Measurements from ENCODE around the gene MOSMO.
"Not testable (repeated sequence)": the region's sequence is repeated elsewhere in the genome, so short reads cannot be mapped to it uniquely, and the experiment has no call there.

MOSMO gene

DNA sequence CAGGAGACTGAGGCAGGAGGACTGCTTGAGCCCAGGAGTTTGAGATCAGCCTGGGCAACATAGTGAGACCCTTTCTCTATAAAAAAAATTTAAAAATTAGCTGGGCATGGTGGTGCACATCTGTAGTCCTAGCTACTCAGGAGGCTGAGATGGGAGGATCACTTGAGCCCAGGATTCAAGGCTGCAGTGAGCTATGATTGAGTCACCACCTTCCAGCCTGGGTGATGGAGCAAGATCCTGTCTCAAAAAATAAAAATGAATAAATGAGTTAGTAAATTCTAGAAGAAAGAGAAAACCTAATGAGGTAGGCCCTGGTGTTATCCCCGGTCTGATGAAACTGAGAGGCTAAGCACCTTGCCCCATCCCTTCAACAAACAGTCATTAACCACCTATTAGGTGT, 5.9 kb upstream of the MOSMO start:
- DNase-seq: not testable (repeated sequence)

DNA sequence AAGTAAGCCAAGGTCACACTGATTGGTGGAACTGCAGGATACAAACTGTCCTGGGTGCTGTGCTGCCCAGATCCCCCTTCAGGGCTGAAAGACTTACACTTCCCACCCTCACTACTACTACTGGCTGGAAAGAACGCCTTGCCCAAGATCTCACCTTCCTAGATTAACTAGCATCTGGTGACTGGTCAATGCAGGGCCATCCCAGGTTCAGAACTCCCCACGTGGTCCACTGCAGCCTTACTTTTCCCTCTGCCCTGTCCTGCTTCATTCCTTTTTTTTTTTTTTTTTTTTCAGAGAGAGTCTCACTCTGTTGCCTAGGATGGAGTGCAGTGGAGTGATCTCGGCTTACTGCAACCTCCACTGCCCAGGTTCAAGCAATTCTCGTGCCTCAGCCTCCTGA, 4.7 kb upstream of the MOSMO start:
- DNase-seq: no peak

DNA sequence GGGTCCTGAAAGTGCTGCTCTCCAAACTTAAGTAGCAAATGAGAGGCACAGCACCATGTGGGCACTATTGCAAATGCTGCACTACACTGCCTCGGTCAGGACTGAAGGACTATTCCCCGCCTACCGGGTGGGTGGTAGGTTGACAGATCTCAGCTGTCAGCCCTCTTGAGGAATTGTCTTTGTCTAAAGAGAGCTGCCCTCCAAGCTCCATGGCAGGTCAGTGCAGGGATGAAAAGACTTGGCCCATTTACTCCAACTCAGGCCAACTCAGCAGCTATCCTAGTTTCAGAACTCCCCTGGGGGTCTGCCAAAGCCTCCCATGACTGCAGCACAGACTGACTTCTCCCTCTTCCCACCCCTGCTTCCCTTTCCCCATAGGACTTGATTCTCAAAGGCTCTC, 3.6 kb upstream of the MOSMO start:
- DNase-seq: peak in 20 of 51 donors; percentile 3 to 59 (median 19)

DNA sequence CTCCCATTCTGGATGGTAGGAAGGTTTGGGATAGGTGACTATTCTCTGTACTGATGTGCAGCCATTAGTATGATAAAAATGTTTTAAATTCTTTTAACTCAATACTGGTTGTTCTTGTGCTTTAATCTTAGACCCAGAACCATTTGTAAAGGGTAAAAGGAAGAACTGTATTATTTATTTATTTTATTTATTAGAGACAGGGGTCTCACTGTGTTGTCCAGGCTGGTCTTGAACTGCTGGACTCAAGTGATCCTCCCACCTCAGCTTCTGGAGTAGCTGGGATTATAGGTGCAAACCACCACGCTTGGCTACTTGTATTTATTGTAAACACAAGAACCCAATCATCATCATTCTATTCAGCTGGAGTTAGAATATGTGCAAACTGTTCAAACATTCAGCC, 2.2 kb upstream of the MOSMO start:
- no peak for DNase-seq

DNA sequence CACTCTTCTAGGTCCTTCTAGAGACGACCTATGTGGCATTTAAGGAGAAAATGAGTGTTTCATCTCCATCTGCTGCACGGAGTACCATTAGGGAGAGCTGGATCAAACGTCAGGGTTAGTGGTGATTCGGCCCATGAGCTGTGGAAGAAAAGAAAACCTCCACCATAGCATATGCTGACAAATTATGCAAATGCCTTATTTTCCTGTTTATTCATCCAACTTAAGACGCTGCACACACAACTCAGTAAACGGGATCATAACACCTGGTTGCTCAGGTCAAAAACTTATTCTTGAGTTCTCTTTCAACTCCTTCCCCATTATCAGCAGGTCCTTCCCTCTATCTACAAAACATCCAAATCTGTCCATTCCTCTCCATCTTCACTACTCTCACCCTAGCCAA, 1.3 kb upstream of the MOSMO start:
- no peak for DNase-seq

DNA sequence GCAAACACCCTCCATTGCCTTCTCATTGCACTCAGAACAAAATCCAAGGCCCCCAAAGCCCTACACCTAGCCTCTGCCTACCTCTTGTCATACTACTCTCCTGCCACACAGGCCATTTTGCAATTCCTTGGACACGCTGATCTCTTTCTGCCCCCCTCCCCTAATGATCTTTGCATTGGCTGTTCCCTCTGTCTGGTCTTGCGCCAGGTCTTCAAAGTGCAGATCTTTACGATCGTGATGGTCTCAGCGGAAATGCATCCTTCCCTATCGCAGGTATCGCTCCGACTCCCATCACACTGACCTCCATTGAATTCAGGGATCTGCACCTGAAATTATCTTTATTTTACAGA, 777 bp upstream of the MOSMO start:
- DNase-seq: peak in 1 of 51 donors; percentile 42

DNA sequence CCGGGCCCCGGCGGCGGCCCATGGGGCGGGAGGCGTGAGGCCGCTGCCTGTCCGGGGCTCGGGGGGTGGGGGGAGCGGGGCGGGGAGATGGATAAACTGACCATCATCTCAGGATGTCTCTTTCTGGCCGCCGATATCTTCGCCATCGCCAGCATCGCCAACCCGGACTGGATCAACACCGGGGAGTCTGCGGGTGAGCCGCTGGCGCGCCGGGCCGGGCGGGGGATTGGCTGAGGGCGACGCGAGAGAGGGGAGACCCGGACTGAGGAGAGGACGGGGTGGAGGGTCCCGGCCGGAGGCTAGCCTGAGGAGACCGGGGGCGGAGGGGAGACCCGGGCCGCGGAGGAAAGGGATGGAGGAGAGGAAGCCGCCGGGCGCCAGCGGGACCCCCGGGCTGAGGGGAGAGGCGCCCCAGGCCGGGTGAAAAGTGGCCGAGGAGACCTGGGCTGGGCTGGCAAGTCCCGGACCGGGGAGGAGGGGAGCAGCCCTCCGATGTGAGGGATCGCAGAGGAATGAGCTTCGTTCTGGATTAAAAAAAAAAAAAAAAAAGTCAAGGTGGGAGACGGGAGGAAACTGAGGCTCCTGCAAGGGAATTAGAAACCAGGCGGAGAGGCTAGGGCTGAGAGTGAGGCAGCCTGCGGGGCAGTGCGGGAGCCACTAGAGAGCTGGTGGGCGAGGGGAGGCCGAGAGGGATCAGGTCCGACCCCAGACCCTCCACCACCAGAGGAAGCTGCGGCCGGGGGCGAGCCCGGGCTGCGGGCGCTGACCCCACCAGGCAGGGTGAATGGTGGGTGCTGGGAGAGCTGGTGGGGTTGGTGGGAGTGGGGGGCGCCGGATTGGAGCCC, 526 bp downstream of the MOSMO start:
- peak in 23 of 51 donors; percentile 16 to 71 (median 39) for DNase-seq

DNA sequence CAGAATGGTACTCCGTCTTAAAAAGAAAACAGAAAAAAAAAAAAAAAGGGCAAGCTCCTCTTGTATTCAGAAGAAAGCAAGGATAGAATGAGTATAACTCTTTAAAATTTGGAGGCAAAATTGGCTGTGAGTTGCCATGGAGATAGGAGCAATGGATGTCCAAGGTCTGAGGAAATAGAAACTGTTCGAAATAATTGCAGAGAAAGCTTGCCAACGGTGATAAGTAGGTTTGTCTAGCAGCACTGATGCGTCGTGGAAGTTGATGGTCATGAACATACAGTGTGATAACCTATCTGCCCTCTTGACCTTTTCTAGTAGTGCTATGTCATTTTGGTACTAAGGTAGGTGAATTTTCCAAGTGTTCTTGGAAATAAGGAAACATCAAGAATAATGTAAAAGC, 3.0 kb downstream of the MOSMO start:
- DNase-seq: no peak

DNA sequence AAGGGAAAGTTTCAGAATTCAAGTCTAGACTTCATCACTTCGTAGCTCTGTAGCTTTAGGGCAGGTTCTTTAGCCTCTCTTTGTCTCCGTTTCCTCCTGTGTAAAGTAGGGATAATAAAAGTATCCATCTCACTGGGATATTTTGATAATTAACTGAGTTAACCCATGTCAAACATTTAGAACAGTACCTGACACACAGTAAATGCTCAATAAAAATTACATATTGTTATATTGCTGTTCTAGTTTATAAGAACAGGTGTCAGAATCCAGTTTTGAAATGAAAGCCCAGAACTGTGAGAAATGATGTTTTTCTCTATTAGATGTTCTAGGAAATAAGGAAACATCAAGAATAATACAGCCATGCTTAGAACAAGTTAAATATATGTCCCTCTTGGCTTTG, 4.3 kb downstream of the MOSMO start:
- no peak for DNase-seq

DNA sequence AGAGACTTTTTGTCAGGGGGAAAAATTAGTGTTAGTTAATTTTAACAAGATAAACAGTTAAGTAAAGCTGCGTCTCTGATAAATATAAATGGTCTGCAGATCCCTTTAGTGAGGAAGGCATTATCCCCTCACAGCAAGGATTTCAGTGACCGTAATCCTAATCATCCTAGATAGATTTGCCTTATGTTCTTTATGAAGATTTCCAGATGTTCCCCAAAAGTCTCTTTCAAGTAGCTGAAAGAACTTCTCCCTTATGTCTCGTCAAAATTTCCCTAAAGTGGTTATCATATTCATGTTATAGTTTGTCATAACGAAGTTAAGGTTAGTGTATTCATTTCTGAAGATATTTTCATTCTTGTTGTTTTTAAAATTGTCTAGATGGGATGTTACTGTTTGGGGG, 5.6 kb downstream of the MOSMO start:
- no peak for DNase-seq

DNA sequence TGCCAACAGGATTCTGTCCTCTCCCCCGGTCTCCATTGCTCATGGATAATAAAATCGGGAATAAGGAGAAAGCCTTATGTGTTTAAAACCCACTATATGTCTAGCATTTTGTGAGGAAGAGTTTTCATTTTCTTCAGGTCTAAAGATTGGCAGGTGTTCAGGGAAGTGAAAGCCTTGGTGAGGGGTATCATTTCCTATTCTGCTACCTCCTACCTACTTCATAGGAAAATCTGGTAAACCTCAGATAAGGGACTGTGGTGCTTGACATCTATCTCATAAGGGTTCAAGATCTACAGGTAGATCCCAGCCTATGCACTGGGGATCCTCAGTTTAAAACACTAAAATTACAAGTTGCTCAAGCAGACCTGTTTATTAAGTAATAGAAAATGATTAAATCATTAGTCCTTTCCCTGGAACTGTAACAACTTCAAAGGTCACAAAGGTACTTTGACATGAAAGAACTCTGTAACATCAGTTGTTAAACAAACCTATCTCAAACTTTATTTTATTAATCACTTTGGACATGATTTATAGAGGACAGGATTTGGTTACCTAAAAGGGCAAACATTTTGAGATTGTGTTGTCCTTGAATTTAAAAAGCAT, 6.5 kb downstream of the MOSMO start:
- DNase-seq: no peak

DNA sequence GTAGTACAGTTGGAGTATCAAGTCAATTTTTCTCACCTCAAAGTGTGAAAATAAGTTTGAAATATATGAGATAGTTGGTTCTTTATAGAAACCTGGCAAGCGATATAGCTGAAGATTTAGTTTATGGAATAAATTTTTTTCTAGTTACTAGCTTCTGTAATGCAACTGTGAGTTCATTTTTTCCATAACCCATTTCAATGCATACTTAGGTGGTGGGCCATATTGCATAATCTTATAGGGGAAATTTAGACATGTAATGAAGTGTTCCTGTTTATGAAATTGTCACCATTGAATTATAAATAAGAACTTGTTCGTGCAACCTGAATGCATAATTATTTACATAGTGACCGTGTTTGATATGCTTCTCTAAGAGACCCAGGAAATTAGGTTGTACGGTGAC, 9.0 kb downstream of the MOSMO start:
- no peak for DNase-seq

DNA sequence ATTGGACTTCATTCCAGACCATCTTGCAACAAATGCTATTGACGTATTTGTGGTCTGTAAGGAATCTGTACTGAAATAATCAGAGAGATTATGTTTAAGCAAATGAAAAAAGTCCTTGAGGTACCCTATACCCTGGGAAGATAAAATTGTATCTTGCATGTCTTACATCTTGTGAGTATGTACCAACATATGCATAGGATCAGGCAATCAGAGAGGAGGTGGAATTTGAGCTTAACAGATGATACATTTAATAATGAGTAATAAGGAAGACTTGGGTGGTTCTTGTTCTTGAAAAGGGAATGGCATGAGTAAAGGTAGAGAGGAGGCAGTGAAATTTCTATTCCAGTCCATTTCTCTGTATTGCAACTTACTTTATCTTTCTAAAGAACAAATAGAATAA, 10.6 kb downstream of the MOSMO start:
- DNase-seq: no peak

DNA sequence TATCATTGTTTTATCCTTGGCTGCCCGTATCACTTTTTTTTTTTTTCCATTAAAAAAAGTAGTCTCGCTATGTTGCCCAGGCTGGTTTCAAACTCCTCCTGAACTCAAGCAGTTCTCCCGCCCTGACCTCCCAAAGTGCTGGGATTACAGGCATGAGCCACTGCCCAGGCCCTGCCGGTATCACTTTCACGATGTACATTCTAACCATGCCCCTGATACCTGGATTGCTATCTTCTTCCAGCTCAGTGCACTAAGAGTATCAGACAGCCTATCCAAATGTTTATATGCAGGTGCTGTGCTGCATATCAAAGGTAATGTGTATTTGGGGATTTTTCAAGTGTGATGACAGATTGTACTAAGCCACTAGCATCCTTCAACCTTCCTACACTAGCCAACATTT, 14.2 kb downstream of the MOSMO start:
- DNase-seq: no peak

DNA sequence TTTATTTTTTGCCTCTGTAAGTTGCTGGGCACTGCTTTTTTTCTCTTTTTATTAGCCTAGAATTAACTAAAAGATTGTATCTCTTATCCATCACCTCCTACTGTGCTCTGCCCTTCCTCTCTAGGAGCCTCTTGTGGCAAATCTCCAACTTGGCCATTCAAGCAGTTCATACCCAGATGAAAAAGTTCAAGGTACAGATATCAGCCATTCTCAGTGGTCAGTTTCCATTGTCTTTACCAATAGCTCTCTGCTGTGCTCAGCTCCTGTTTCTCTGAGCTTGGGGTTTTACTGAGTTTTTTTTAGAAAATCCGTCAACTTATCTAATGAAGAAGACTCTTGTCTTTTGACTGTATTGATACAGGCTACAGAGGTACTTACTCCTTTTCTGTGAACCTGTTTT, 15.6 kb downstream of the MOSMO start:
- DNase-seq: no peak

DNA sequence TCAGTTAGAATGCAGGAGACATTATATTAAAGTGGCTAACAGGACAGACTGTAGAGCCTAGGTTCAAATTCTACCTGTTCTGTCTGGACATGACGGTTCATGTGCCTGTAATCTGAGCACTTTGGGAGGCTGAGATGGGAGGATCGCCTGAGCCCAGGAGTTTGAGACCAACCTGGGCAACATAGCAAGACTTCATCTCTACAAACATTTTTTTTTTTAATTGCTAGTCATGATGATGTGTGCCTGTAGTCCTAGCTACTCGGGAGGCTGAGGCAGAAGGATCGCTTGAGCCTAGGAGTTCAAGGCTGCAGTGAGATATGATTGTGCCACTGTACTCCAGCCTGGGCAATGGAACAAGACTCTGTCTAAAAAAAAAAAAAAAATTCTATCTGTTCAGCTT, 16.9 kb downstream of the MOSMO start:
- DNase-seq: not testable (repeated sequence)

DNA sequence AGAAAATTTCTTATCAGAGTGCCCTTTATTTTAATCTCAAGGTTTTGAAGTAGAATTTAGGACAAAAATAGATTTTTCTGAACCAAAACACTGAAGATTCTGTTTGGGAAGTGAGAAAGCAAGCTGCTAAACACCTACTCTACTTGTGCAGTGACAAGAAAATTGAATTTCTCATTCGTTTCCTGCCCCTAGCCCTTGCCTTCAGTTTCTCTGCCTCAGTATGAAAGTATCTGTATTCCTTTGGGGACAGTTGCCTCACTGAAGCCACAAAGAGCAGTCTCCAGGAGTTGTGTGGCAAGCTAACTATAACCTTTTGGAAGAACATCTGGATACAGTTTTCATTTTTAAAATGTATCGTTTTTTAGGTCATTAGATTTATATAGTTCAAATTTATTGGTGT, 19.7 kb downstream of the MOSMO start:
- DNase-seq: no peak

DNA sequence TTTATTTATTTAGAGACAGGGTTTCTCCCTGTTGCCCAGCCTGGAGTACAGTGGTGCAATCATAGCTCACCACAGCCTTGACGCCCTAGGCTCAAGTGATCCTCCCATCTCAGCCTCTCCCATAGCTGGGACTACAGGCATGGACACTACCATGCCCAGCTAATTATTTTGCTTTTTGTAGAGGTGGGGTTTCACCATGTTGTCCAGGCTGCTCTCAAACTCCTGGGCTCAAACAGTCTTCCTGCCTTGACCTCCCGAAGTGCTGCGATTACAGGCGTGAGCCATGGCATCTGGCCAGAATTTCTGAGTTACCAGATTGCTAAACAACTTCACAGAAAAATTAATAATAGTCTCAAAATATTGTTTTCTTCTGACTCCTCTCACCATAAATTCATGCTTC, 21.7 kb downstream of the MOSMO start:
- no peak for DNase-seq

DNA sequence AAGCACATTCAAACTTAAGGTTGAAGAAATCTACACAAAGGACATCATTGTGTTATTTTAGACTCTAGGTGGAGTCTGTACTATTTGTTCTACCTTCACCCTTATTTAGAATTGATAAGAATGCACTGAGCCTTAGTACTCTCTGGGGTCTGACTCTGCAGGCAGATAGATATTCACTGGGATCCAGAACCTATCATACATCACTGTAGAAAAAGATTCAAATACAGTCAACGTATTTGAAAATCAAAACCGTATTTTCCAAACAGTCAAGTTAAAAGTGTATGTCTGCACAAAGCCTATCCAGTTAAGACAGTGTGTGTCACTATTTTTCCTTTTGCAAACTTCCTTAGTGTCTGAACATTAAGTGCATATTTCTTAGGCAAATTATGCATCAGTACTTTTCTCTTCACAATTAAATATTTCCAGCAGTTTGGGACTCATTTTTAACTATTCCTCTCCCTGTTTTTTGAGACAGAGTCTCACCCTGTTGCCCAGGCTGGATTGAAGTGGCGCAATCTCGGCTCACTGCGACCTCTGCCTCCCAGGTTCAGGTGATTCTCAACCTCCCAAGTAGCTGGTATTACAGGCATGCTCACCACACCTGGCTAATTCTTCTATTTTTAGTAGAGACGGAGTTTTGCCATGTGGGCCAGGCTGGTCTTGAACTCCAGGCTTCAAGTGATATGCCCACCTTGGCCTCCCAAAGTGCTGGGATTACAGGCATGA, 22.3 kb downstream of the MOSMO start:
- no peak for DNase-seq

DNA sequence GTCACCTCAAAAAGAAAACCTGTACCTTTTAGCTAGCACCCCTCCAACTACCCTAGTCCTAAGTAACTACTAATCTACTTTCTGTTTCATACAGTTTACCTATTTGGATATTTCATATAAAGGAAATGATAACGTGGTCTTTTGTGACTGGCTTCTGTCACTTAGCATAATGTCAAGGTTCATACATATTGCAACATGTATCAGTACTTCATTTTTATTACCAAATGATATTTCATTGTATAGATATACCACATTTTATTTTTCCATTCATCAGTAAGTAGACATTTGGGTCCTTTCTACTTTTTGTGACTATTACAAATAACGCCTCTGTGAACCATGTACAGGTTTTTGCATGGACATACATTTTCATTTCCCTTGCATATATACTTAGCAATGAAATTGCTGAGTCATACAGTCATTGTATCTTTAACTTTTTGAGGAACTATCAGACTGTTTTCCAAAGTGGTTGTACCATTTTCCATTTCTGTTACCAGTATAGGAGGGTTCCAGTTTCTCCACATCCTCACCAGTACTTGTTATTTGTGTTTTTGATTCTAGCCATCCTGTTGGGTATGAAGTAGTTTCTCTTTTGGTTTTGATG, 23.7 kb downstream of the MOSMO start:
- DNase-seq: no peak

DNA sequence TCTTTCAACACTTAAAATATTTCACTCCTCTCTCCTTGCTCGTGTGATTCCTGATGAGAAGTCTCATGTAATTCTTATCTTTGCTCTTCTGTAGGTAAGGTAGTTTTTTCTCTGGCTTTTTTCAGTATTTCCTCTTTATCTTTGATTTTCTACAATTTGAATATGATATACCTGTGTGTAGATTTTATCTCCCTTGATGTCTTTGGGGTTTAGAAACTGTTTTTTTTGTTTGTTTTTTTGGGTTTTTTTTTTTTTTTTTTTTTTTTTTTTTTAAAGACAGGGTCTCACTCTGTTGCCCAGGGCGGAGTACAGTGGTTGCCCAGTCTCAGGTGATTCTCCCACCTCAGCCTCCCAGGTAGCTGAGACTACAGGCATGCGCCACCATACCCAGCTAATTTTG, 26.6 kb downstream of the MOSMO start:
- DNase-seq: no peak

DNA sequence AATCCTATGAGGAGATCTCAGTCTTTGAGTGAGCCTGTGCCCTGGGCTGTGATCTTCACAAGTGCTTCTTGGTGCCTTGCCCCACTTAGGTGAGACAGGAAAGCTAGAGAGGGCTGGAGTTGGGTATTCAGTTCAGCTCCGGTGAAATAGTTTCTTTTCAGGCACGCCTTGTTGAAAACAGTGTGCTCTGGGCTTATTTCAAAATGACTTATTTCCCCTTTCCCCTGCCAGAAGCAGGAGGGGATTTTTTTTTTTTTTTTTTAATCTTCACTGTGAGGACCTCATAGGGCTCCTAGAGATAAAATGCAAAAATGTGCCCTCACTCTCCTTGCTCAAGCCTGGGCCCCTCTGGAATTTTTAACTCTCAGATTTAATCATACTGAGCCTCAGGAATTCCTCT, 27.2 kb downstream of the MOSMO start:
- no peak for DNase-seq
